Ramos (cell line): Measurements from ENCODE around the gene KRTAP1-4.
"Not testable (repeated sequence)": the region's sequence is repeated elsewhere in the genome, so short reads cannot be mapped to it uniquely, and the experiment has no call there.

Source experiments
- in situ Hi-C: fragments of 300-500 bp; cut with MboI; formaldehyde crosslinking; loops from one replicate; pipeline ENCODE4 v1.14.3; 2022; ENCODE audit warnings: low sequenced_read_pairs; ENCODE audit not compliant: unreplicated experiment

The KRTAP1-4 gene

GRCh38 chr17:41009301-41009760 is 20.7 kb downstream of the KRTAP1-4 start:
- in situ Hi-C loops = no loop called here

- in situ Hi-C loops = no loop called here
Measured at GRCh38 chr17:41008811-41009210, 21.2 kb downstream of the KRTAP1-4 start, which contains the start of gene KRTAP3-1. TSS of gene KRTAP3-1 (minus strand) at chr17:41009128. CDS start at chr17:41009074, 54 bp downstream.

- in situ Hi-C loops = no loop called here
Measured at GRCh38 chr17:41004397-41004796, 25.6 kb downstream of the KRTAP1-4 start.

- in situ Hi-C loops = no loop called here
Measured at GRCh38 chr17:41003926-41004325, 26.1 kb downstream of the KRTAP1-4 start.

GRCh38 chr17:41002814-41003213 is 27.2 kb downstream of the KRTAP1-4 start:
- in situ Hi-C loops = no loop called here

- in situ Hi-C loops = no loop called here
Measured at GRCh38 chr17:41001795-41002194, 28.2 kb downstream of the KRTAP1-4 start.

GRCh38 chr17:40999563-40999962 is 30.4 kb downstream of the KRTAP1-4 start, which contains the start of gene KRTAP3-2:
TSS of gene KRTAP3-2 (minus strand) at chr17:40999906. CDS start at chr17:40999853, 53 bp downstream.
- in situ Hi-C loops = not testable (repeated sequence)

GRCh38 chr17:40997361-40997760 is 32.6 kb downstream of the KRTAP1-4 start:
- in situ Hi-C loops = no loop called here

GRCh38 chr17:40996829-40997228 is 33.2 kb downstream of the KRTAP1-4 start:
- in situ Hi-C loops = no loop called here

GRCh38 chr17:40995116-40995515 is 34.9 kb downstream of the KRTAP1-4 start:
- in situ Hi-C loops = no loop called here

- in situ Hi-C loops = no loop called here
Measured at GRCh38 chr17:40993839-40994238, 36.2 kb downstream of the KRTAP1-4 start, which contains the start of gene KRTAP3-3. TSS of gene KRTAP3-3 (minus strand) at chr17:40994164. CDS start at chr17:40994097, 67 bp downstream.

- in situ Hi-C loops = no loop called here
Measured at GRCh38 chr17:40993084-40993483, 36.9 kb downstream of the KRTAP1-4 start.

GRCh38 chr17:40992666-40993065 is 37.3 kb downstream of the KRTAP1-4 start:
- in situ Hi-C loops = no loop called here

GRCh38 chr17:40986920-40987319 is 43.1 kb downstream of the KRTAP1-4 start:
- in situ Hi-C loops = no loop called here

GRCh38 chr17:40984226-40984625 is 45.8 kb downstream of the KRTAP1-4 start, which contains the start of gene KRT40:
TSS of gene KRT40 (minus strand) at chr17:40984326. CDS start at chr17:40984273, 53 bp downstream.
- in situ Hi-C loops = no loop called here

GRCh38 chr17:40981115-40981514 is 48.9 kb downstream of the KRTAP1-4 start:
- in situ Hi-C loops = no loop called here

GRCh38 chr17:40980596-40980995 is 49.4 kb downstream of the KRTAP1-4 start:
- in situ Hi-C loops = no loop called here

- in situ Hi-C loops = no loop called here
Measured at GRCh38 chr17:40980117-40980516, 49.9 kb downstream of the KRTAP1-4 start.
